GM21447 (cell line): ENCODE measurements around the gene USP26.
"Not testable (repeated sequence)": the region's sequence is repeated elsewhere in the genome, so short reads cannot be mapped to it uniquely, and the experiment has no call there.

Experiments used
- ATAC-seq: cut with Tn5 transposase; IDR thresholded peaks from one replicate; pipeline ENCODE4 v1.9.1; 2021; ENCODE audit not compliant: unreplicated experiment

Gene USP26

DNA sequence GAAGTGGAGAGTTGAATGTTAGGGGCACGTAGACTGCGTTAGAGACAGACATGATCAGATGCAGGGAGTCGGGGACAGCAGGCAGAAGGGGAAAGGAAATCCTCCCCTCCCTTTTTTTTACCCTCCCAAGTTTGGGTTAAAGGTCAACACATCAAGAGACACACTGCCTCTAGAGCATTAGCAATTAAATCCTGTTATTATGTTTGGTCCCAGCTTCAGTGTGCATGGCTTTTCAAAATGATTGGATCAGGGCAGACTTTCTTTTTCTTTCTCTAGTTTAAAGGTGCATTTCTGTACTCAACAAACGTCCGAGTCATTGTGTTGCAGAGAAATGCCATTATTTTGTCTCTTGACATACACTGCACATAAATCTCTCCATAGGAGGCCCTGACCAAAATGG, 63.9 kb downstream of the USP26 start:
- ATAC-seq = no peak

DNA sequence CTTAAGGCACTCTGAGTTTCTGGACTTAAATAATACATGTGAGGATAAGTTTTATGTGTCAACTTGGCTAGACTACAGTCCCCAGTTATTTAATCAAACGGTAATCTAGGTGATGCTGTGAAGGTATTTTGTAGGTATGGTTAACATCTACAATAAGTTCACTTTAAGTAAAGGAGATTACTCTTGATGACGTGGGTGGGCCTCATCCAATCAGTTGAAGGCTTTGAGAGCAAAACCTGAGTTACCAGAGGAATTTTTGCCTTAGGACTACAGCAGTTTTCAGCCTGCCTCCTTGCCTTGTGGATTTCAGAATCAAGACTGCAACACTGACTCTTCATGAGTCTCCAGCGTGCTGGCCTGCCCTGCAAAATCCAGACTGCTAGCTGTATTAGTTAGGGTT, 78.7 kb downstream of the USP26 start:
- no peak for ATAC-seq

DNA sequence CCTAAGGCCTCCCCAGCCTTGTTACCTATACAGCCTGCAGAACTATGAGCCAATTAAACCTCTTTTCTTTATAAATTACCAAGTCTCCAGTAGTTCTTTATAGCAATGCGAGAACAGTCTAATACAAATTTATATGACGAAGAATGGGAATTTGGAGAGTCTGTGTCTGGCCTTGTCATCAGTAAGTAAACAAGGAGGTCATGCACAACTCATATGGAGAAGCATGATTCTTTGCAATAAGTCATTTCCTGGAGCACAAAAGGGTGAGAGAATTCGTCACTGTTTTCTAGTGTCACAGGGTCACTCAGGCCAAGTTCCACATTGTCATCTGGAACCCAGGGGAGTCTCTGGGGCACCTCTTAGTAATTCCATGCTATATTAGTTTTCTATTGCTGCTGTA, 89.5 kb downstream of the USP26 start:
- no peak for ATAC-seq

DNA sequence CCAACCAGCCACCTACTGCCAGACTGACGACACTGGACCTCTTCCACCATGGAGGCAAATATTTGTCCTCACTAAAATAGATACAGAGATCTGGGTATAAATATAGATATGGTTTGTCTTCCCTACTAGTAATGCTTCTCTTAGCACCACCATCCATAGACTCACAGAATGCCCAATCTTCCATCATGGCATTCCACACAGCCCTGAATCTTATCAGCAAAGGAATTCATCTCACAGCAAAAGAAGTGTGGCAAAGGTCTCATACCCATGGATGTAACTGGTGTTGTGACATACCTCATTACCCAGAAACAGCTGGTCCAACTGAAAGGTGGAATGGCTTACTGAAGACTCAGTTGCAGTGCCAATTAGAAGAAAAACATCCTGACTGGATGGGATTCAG, 91.3 kb downstream of the USP26 start:
- ATAC-seq = no peak

DNA sequence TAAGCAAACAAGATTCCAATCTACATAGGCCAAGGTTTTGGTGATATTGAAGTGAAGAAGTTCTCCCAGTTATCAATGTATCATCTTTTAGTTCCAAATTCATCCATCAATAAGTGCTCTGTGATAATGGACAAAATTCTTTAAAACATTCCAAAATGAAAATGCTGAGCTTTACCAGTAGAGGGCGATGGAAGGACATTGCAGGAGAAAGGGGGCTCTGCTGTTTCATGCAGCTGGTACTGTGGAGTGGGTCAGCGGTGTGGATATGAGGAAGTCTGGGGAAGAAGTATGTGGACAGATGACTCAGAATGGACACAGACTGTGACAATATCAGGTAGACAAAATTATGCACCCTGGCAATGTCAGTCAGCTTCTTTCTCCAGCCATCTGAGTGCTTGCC, 91.9 kb downstream of the USP26 start:
- ATAC-seq = no peak

DNA sequence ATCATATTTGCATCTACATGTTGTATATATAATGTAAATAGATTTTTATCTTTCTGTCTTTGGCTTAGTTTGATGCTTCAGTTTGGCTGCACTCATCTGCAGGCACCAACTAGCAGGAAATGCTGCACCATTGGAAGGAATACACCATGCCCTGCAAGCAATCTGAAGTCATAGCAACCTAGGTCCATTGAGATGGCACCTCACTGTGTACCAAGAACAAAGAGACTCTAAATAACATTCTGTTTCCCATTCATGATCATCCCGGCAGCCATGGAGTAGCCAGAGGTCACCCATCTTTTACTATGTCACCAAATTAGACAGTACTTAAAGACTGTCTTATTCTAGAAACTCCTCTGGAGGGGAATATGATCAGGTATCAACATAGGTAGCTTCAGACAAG, 97.7 kb downstream of the USP26 start:
- ATAC-seq = no peak

DNA sequence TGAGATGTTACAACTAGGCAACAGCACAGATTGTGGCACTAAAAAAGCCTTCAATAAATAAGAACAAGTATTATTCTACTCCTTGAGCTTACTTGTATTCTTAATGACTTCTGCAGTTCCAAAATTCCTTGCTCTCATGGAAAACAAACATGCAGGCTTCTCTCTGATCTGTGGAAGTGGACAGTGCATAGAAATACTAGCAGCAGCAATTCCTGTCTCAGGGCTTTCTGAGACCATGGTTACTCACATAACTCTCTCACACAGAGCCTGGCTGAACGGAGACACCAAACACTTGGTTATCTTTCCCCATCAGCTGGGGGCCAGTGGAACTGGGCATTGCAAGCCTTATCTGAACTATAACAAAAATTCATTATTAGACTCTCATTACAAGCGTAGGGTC, 106.1 kb downstream of the USP26 start:
- ATAC-seq = no peak

DNA sequence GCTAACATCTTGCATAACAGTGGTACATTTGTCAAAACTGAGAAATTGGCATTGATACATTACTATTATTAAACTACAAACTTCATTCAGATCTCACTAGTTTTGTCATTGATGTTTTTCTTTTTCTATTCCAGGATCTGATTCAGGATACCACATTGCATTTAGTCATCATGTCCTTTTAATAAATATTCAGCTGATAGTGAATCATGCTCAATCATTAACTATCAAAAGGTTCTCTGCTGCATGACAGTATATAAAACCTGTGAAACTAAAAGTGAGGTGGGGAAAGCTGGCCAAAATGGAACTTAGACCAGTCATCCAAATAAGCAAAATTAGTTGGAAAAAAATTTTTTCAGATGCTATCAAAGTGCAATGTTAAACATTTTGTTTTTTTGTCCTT, 110.4 kb downstream of the USP26 start:
- ATAC-seq = no peak

DNA sequence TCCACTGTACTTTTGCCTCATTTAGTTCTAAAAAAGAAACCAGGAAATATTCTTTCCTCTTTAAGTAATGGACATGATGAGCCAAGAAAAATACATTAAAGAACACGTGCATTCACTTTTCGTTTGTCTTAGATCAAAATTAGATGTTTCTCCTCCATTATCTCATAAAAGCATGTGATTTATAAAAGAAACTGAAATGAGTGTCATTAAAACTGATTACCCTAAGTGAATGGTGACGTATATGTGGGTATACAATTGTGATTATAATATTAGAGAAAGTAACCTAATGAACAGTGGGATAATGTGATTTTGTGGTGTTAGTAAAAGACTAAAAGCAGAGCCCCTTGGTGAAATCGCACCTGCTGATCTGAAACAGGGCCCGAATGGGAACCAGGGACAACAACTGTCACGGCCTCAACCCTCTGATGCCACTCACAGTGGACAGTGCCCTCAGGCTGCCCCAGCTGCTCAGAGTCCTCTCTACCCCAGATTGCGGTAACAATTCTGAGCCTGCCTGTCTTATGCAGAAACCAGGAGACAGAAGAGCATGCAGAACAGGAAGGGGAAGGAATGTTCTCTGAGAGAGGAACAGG, 112.8 kb downstream of the USP26 start:
- ATAC-seq = no peak

DNA sequence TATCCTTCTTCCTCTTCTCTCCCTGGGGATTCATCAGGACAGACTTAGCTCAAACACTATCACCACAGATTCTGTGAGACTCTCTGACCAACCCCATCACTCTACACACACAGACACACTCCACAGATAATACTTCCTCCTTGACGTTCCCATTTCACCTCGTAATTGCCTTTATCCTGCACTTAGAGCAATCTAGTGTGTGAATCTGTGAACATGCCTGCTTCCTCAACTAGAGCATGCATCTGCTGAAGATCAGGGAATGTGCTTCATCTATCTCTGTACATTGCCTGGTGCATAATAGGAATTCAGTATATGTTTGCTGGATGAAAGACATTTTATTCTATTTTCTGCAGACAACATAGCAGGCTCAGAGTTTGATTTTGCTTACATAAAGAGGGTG, 113.4 kb downstream of the USP26 start:
- no peak for ATAC-seq

DNA sequence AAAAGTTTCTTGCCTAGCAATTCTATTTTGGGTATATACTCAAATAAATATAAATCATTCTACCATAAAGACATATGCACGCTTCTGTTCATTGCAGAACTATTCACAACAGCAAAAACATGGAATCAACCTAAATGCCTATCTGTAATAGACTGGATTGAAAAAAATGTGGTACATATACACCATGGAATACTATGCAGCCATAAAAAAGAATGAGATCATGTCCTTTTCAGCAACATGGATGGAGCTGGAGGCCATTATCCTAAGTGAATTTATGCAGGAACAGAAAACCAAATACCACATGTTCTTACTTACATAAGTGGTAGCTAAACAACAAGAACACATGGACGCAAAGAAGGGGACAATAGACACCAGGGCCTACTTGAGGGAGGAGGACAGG, 116.9 kb downstream of the USP26 start:
- ATAC-seq = not testable (repeated sequence)
